Calu3 (cell line): Measurements from ENCODE around the gene GCNA. TPM values are rescaled to one million over a fixed set of nuclear protein-coding genes. Genes with fewer than 3 reads are reported as not detected.

Experiments
- BruUV-seq: library from RNA; stranded (reverse); fragments of 400-500 nt; replicated peaks from 2 replicates; lab custom pipeline; 2021; lab: Mats Ljungman, UMichigan
- CTCF ChIA-PET: fragments of 300-600 bp; sonication (Branson Sonifier 250); formaldehyde crosslinking; loops from one replicate; lab custom pipeline; 2022; ENCODE audit warnings: antibody characterized with exemption; lab: Charles Lee
- DNase-seq: peaks from one replicate; pipeline ENCODE4 v3.0.0; 2022
- H3K27ac Mint-ChIP-seq: one replicate; pipeline ENCODE4 v1.8.0; 2022; ENCODE audit warnings: mixed read lengths; ENCODE audit not compliant: unreplicated experiment
- H3K27me3 Mint-ChIP-seq: one replicate; pipeline ENCODE4 v1.8.0; 2022; ENCODE audit warnings: mixed read lengths; ENCODE audit not compliant: unreplicated experiment
- H3K36me3 Mint-ChIP-seq: one replicate; pipeline ENCODE4 v1.8.0; 2022; ENCODE audit warnings: mild to moderate bottlenecking, moderate library complexity, mixed read lengths; ENCODE audit not compliant: insufficient read depth, unreplicated experiment
- H3K4me1 Mint-ChIP-seq: one replicate; pipeline ENCODE4 v1.8.0; 2022; ENCODE audit warnings: mild to moderate bottlenecking, low read depth, mixed read lengths; ENCODE audit not compliant: unreplicated experiment
- H3K4me3 Mint-ChIP-seq: one replicate; pipeline ENCODE4 v1.8.0; 2022; ENCODE audit warnings: mild to moderate bottlenecking, low read depth, moderate library complexity, mixed read lengths; ENCODE audit not compliant: unreplicated experiment
- H3K9me3 Mint-ChIP-seq: one replicate; pipeline ENCODE4 v1.8.0; 2022; ENCODE audit warnings: low read depth, mixed read lengths; ENCODE audit not compliant: unreplicated experiment
- CTCF ChIP-seq: fragments of 200-600 bp; IDR thresholded peaks from one replicate; pipeline ENCODE4 v1.8.0; 2022; ENCODE audit warnings: antibody characterized with exemption; ENCODE audit not compliant: unreplicated experiment
- intact Hi-C: fragments of 100-400 bp; cut with micrococcal nuclease; formaldehyde crosslinking; loops from one replicate; pipeline ENCODE4 v1.10.0; 2022; ENCODE audit not compliant: unreplicated experiment
- total RNA-seq: library from RNA; stranded (reverse); gene quantifications from 2 replicates; pipeline ENCODE4 v1.2.3, GENCODE V29; 2022

GCNA gene
- total RNA-seq, 1 experiment from 2014 or later, result 8.1 TPM

- H3K9me3 Mint-ChIP-seq, result no peaks in the 10 kb centered on the region
- H3K4me1 Mint-ChIP-seq, result peaks cover 5% of the 10 kb centered on the region
- BruUV-seq, result no TSS peak
- H3K36me3 Mint-ChIP-seq, result peaks cover 38% of the 10 kb centered on the region
- H3K27ac Mint-ChIP-seq, result peak overlapping the region; percentile 45
- no peak for DNase-seq
- CTCF ChIA-PET, result interaction anchor here (0.6 kb wide), 1 partner anchor 376 kb away, joined by 3 read pairs; no protein-coding TSS in a partner anchor
- intact Hi-C loops, result no loop called here
- no peak for TF ChIP-seq CTCF
- no peak overlapping the region for H3K4me3 Mint-ChIP-seq
- no peaks in the 10 kb centered on the region for H3K27me3 Mint-ChIP-seq
These were observed 38.7 kb downstream of the GCNA start for GRCh38 chrX:71616672-71617529.

- intact Hi-C loops, result no loop called here
These were observed 39.5 kb downstream of the GCNA start for GRCh38 chrX:71617742-71618141.

DNA sequence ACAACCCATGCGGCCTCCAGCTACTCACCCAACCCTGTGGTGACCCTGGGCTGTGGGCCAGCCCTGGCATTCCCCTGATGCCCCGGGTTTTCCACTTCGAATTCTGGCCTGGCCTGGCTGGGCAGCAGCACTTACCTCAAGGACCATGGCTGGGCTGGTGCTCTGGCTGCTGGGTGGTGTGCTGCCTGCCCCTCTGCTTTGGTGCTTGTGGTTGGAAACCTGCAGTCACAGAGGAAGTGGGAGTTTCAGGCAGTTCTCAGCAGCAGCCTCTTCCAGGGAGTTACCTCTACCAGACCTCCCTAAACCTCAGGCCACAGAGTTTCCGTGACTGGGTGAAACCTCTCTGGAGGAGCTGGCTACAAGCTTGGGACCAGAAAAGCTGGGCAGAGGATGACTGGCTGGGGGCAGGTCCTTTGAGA lies 40.1 kb downstream of the GCNA start, which contains the start of gene CXCR3:
CXCR3 (minus strand) TSS at position 209 of the 419 bp plus-strand sequence; CDS start at position 147, 62 bp downstream.
- Mint-ChIP-seq H3K27me3 (no peaks in the 10 kb centered on the region), H3K4me1 (peaks cover 5% of the 10 kb centered on the region), H3K4me3 (no peak within 1 kb of the TSS), H3K36me3 (peaks cover 32% of the 10 kb centered on the region), H3K27ac (no peak within 1 kb of the TSS), H3K9me3 (no peaks in the 10 kb centered on the region)
- no peak for DNase-seq
- no TSS peak for BruUV-seq
- CTCF ChIA-PET, result no interaction called here
- intact Hi-C loops, result no loop called here
- TF ChIP-seq CTCF, result no peak

More at GRCh38 chrX:71617742-71618141, 39.5 kb downstream of the GCNA start:
- CTCF ChIA-PET, result no interaction called here
- no peak overlapping the region for H3K27ac Mint-ChIP-seq
- H3K36me3 Mint-ChIP-seq, result peaks cover 34% of the 10 kb centered on the region
- no peak overlapping the region for H3K4me3 Mint-ChIP-seq
- no peak for DNase-seq
- no TSS peak for BruUV-seq
- no peak for TF ChIP-seq CTCF
- H3K9me3 Mint-ChIP-seq, result no peaks in the 10 kb centered on the region
- no peaks in the 10 kb centered on the region for H3K27me3 Mint-ChIP-seq
- H3K4me1 Mint-ChIP-seq, result peaks cover 5% of the 10 kb centered on the region

DNA sequence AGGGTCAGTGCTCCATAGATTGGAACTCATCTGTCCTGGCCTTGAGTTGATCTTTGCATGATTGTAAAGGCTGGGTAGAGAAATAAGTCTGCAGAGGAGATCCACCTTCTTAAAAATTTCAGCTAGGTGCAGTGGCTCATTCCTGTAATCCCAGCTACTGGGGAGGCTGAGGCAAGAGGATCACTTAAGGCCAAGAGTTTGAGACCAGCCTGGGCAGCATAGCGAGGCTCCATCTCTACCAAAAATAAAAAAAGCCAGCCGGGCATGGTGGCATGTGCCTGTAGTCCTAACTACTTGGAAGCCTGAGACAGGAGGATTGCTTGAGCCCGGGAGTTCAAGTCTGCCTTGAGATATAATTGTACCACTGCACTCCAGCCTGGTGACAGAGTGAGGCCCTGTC lies 40.5 kb downstream of the GCNA start:
- no peak overlapping the region for H3K4me3 Mint-ChIP-seq
- no TSS peak for BruUV-seq
- CTCF ChIA-PET, result no interaction called here

More for the DNA sequence above, 40.5 kb downstream of the GCNA start:
- DNase-seq, result no peak
- Mint-ChIP-seq H3K9me3 (no peaks in the 10 kb centered on the region), H3K36me3 (peaks cover 30% of the 10 kb centered on the region), H3K4me1 (peaks cover 5% of the 10 kb centered on the region), H3K27me3 (no peaks in the 10 kb centered on the region), H3K27ac (no peak overlapping the region)
- intact Hi-C loops, result no loop called here
- no peak for TF ChIP-seq CTCF
